PC-9 (cell line): ENCODE data around the gene LRRC27. TPM values are rescaled to one million over a fixed set of nuclear protein-coding genes. Genes with fewer than 3 reads are reported as not detected.

Experiments used
- BruUV-seq: library from RNA; stranded (reverse); fragments of 400-500 nt; replicated peaks from 2 replicates; lab custom pipeline; 2021; lab: Mats Ljungman, UMichigan
- CTCF ChIA-PET: fragments of 300-600 bp; sonication (Branson Sonifier 250); formaldehyde crosslinking; loops from one replicate; lab custom pipeline; 2022; ENCODE audit warnings: antibody characterized with exemption; lab: Charles Lee
- POLR2A ChIA-PET: fragments of 300-600 bp; sonication (Branson Sonifier 250); formaldehyde crosslinking; loops from one replicate; lab custom pipeline; 2022; ENCODE audit warnings: antibody characterized with exemption; ENCODE audit not compliant: unreplicated experiment; lab: Charles Lee
- DNase-seq, 2 experiments: peaks; one replicate each; pipeline versions ENCODE4 v3.0.0 to v3.0.0-alpha.2; 2015 to 2022; ENCODE audit warnings: mixed read lengths in 1 of 2
- H2AFZ ChIP-seq: fragments of 200-600 bp; sonication (generic); 2 replicates; pipeline ENCODE4 v1.8.1; 2017; ENCODE audit warnings: antibody characterized with exemption
- H3F3A ChIP-seq: fragments of 200-600 bp; sonication (generic); 2 replicates; pipeline ENCODE4 v1.8.1; 2017; ENCODE audit warnings: antibody characterized with exemption, mild to moderate bottlenecking, low read depth; ENCODE audit not compliant: insufficient read depth
- H3K27ac ChIP-seq: fragments of 200-600 bp; sonication (generic); 2 replicates; pipeline ENCODE4 v1.6.1; 2016; ENCODE audit warnings: mixed run types
- H3K27me3 ChIP-seq: fragments of 200-600 bp; sonication (generic); 2 replicates; pipeline ENCODE4 v1.6.1; 2016; ENCODE audit warnings: low read depth, mixed run types; ENCODE audit not compliant: insufficient read depth
- H3K36me3 ChIP-seq: fragments of 200-600 bp; sonication (generic); 2 replicates; pipeline ENCODE4 v1.6.1; 2016; ENCODE audit warnings: low read depth, mixed run types
- H3K4me1 ChIP-seq: fragments of 200-600 bp; sonication (generic); replicated peaks from 2 replicates; pipeline ENCODE4 v1.6.1; 2016; ENCODE audit warnings: mixed run types; ENCODE audit not compliant: insufficient read depth
- H3K4me2 ChIP-seq: fragments of 200-600 bp; sonication (generic); 2 replicates; pipeline ENCODE4 v1.6.1; 2017; ENCODE audit warnings: mixed run types
- H3K4me3 ChIP-seq: fragments of 200-600 bp; sonication (generic); 2 replicates; pipeline ENCODE4 v1.6.1; 2016; ENCODE audit warnings: mixed run types
- H3K79me2 ChIP-seq: fragments of 200-600 bp; sonication (generic); 2 replicates; pipeline ENCODE4 v1.6.1; 2017; ENCODE audit warnings: low read depth, mixed run types
- H3K9me2 ChIP-seq: fragments of 200-600 bp; sonication (generic); 2 replicates; pipeline ENCODE4 v1.8.1; 2017; ENCODE audit warnings: mild to moderate bottlenecking; ENCODE audit not compliant: insufficient read depth
- H3K9me3 ChIP-seq: fragments of 200-600 bp; sonication (generic); 2 replicates; pipeline ENCODE4 v1.8.1; 2016; ENCODE audit warnings: low read depth; ENCODE audit not compliant: insufficient read depth
- H4K20me1 ChIP-seq: fragments of 200-600 bp; sonication (generic); 2 replicates; pipeline ENCODE4 v1.8.1; 2017; ENCODE audit not compliant: insufficient read depth
- EZH2 ChIP-seq: fragments of 200-600 bp; sonication (generic); IDR thresholded peaks from 2 replicates; pipeline ENCODE4 v1.8.0; 2017; ENCODE audit warnings: antibody characterized with exemption, low read depth
- intact Hi-C: fragments of 100-400 bp; cut with micrococcal nuclease; formaldehyde crosslinking; loops from one replicate; pipeline ENCODE4 v1.10.0; 2022; ENCODE audit not compliant: unreplicated experiment
- total RNA-seq: library from RNA; stranded (reverse); gene quantifications from 2 replicates; pipeline ENCODE4 v1.2.3, GENCODE V29; 2021
- TF ChIP-seq, protein P1 (sequence below): fragments of 200-600 bp; sonication (generic); conservative IDR thresholded peaks from 2 replicates; pipeline ENCODE4 v1.6.1; 2017; ENCODE audit warnings: mixed run types, antibody characterized with exemption, mild to moderate bottlenecking, moderate library complexity

The LRRC27 gene
- total RNA-seq, 1 experiment from 2014 or later: 10.0 TPM

DNA sequence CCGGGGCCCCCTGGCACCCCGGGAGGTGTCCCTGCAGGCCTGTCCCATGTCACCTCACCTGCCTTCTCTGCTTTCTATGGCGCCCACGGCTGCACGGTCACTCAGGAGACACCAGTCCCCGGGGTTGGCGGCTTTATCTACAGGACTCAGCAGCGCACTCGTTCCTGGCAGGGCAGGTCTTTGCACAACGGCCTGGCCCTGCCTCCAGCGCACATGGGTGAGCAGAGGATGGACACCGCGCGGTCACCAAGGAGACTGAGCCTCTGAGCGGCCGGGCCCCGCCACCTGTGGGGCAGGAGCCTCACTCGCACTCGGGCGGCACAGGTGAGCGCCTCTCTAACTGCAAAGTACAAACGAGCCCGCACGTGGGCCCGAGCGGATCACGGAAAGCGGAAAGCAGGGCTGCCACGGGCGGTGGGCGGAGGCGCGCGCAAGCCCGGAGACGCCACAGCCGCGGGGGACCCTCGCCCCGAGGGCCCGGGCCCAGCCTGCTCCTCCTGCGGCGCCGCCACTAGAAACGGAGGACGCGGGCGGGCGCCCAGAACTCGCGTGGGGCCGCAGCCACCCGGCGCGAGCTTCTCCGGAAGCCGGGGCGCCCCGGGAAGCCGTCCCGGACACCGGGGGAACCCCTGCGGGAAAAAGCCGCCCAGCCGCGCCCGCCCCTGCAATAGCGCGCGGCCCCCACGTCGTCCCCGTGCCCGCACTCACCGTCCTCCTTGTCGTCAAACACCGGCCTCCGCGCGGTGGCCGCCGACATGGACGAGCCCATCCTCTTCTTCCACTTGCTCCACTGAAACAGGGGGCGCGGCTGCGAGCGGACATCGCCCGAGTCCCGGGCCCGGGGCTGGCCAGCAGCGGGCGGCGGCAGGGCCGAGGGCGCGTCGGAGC, 24.9 kb upstream of the LRRC27 start:
- H3K27ac ChIP-seq: no peak overlapping the region
- TF ChIP-seq EZH2: no peak
- TF ChIP-seq, protein P1, sequence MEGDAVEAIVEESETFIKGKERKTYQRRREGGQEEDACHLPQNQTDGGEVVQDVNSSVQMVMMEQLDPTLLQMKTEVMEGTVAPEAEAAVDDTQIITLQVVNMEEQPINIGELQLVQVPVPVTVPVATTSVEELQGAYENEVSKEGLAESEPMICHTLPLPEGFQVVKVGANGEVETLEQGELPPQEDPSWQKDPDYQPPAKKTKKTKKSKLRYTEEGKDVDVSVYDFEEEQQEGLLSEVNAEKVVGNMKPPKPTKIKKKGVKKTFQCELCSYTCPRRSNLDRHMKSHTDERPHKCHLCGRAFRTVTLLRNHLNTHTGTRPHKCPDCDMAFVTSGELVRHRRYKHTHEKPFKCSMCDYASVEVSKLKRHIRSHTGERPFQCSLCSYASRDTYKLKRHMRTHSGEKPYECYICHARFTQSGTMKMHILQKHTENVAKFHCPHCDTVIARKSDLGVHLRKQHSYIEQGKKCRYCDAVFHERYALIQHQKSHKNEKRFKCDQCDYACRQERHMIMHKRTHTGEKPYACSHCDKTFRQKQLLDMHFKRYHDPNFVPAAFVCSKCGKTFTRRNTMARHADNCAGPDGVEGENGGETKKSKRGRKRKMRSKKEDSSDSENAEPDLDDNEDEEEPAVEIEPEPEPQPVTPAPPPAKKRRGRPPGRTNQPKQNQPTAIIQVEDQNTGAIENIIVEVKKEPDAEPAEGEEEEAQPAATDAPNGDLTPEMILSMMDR: no peak
- H3K36me3 ChIP-seq: no peaks in the 10 kb centered on the region
- BruUV-seq: no TSS peak
- POLR2A ChIA-PET: interaction anchor here (0.5 to 0.6 kb wide), 3 partner anchors 9 to 144 kb away, joined by 3 to 10 read pairs (median 4); no protein-coding TSS in a partner anchor
- H3K4me3 ChIP-seq: peak overlapping the region; percentile 57; the same call in 1 of the 2 replicates
- no peaks in the 10 kb centered on the region for H4K20me1 ChIP-seq
- intact Hi-C loops: no loop called here
- H3K27me3 ChIP-seq: no peaks in the 10 kb centered on the region
- no peaks in the 10 kb centered on the region for H3K9me2 ChIP-seq
- H3K79me2 ChIP-seq: no peaks in the 10 kb centered on the region
- peak overlapping the region; percentile 75 for H3K4me2 ChIP-seq
- H3K4me1 ChIP-seq: peaks cover 5% of the 10 kb centered on the region; the same call in 1 of the 2 replicates
- DNase-seq: peak; percentile 63 to 65
- CTCF ChIA-PET: interaction anchor here (0.6 kb wide), 1 partner anchor 83 kb away, joined by 3 read pairs; no protein-coding TSS in a partner anchor
- peak overlapping the region; percentile 68; the same call in 1 of the 2 replicates for H2AFZ ChIP-seq
- H3K9me3 ChIP-seq: no peaks in the 10 kb centered on the region
- no peaks in the 10 kb centered on the region for H3F3A ChIP-seq

DNA sequence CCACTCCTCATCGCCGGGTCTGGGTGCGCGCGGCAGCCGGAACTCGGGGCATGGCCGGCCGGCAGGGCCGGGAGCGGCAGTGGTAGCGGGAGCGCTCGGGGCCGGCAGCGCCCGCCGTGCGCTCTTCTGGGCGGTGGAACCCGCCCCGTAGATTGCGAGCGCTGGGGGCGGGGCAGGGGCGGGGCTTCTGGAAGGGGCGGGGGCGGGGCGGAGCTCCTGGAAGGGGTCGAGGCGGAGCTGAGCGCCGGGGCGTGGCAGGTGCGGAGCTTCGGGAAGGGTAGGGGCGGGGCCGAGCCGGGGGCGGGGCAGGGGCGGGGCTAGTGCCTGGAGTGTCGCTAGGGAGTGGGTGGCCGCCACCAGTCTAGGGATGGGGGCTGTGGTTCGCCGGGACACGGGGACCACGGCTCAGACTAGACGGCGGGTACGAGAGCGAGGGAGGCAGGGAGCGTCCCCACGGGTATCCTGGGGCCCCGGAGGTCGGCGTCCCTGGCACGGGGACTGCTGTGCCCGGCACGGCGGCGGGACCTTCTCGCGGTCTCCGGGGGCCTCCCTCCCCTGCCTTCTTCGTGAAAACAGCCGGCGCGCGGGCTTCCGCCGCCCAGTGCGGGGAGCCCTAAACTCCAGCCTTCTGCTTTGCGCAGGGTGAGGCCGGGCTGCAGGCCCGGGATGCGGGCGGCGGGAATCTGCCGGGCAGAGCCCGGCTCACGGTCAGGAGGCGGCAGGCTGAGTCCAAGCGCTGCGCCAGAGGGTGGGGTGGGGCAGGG, 24.0 kb upstream of the LRRC27 start, which contains the start of gene STK32C:
TSS of gene STK32C (minus strand) at position 128 of the 764 bp plus-strand sequence. CDS start at position 11, 117 bp downstream.
- Histone ChIP-seq H3K4me2 (peak within 1 kb of the TSS; percentile 76), H2AFZ (peak within 1 kb of the TSS; percentile 77), H3K27ac (no peak within 1 kb of the TSS), H3K36me3 (no peaks in the 10 kb centered on the region), H3K4me3 (peak within 1 kb of the TSS; percentile 73), H4K20me1 (no peaks in the 10 kb centered on the region), H3K27me3 (no peaks in the 10 kb centered on the region), H3F3A (no peaks in the 10 kb centered on the region), H3K79me2 (no peaks in the 10 kb centered on the region), H3K4me1 (peaks cover 5% of the 10 kb centered on the region; the same call in 1 of the 2 replicates), H3K9me2 (no peaks in the 10 kb centered on the region), H3K9me3 (no peaks in the 10 kb centered on the region)
- TF ChIP-seq EZH2: no peak
- TF ChIP-seq, protein P1: no peak
- ChIA-PET POLR2A (interaction anchor here (0.5 to 0.6 kb wide), 3 partner anchors 8 to 145 kb away, joined by 3 to 10 read pairs (median 4); no protein-coding TSS in a partner anchor), CTCF (interaction anchor here (0.6 kb wide), 1 partner anchor 84 kb away, joined by 3 read pairs; no protein-coding TSS in a partner anchor)
- intact Hi-C loops: no loop called here
- no TSS peak for BruUV-seq
- DNase-seq: peak; percentile 51 to 78
